NCI-H1417 (cell line): ENCODE measurements around the gene TPD52L1.
"Not testable (repeated sequence)": the region's sequence is repeated elsewhere in the genome, so short reads cannot be mapped to it uniquely, and the experiment has no call there.

ENCODE experiments used
- DNase-seq, 3 experiments: peaks; one replicate each; lab custom pipeline; 2025; lab: John Stamatoyannopoulos, UW

Gene TPD52L1

DNA sequence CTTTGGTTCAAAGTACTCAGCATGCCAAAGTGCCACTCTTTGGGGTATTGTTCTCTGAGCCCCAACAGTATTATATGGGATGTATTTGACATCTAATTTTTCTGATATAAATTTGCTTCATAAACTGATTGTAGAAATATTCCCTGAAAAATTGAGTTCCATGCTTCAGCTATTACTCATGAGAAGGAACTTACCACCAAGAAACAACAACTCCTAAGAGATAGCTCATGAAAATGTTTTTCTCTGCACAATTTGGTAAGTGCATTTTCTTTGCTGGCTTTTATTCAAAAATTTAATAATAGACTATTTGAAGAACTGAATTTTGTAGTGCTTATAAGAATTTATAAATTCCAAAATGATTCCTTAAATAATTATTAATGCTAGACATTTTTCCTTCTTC, 12.8 kb upstream of the TPD52L1 start:
- DNase-seq: no peak

- DNase-seq: no peak
Measured at GRCh38 chr6:125142618-125143017, 11.0 kb upstream of the TPD52L1 start.

- DNase-seq: no peak
Measured at GRCh38 chr6:125144822-125145221, 8.8 kb upstream of the TPD52L1 start.

DNA sequence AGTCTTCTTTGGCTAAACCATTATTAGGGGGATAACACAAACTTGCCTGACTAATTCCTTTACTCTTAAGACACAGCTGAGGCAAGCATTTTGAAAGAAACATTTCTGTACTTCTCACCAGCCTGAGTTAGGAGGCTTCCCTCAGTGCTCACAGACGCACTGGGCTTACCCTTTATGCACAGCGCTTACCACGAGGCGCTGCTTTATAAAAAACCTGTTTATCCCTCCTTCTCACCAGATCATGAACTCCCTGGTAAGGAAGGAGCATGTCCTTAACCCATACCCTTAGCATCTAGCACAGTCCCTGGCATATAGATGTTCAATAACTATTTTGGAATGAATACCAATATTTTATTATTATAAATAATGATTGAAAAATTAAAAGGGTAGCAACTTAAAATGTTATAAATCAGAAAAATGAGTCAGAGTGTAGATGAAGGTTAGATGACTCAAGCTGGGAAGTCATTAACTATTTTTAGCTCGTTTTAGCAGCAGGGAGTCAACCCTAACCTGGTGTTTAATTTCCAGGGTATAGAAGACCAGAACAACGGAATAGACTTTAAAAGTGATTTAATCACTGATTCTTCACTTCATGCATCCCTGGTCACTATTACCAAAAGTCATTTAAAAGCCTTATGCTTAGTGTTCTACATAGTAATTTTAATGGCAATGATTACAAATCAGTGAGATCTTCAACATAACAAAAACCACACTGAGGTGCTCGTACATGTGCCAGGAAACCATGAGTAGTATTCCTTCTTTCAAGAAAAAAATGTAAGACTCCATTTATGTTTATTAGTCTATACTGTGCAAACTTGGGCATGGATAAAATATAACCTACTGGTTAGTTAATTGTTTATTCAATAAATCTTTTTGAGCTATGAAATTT, 4.1 kb upstream of the TPD52L1 start:
- peak in 2 of 3 experiments; percentile 52 to 82 for DNase-seq

DNA sequence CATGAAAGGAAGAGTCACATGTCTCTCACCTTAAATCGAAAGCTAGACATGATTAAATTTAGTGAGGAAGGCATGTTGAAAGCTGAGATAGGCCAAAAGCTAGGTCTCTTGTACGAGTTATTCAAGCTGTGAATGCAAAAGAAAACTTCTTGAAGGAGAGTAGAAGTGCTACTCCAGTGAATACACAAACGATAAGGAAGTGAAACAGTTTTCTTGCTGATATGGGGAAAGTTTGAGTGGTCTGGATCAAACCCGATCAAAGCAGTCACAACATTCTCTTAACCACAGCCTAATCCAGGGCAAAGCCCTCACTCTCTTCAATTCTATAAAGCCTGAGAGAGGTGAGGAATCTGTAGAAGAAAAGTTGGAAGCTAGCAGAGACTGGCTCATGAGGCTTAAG, 1.9 kb upstream of the TPD52L1 start:
- DNase-seq: no peak

DNA sequence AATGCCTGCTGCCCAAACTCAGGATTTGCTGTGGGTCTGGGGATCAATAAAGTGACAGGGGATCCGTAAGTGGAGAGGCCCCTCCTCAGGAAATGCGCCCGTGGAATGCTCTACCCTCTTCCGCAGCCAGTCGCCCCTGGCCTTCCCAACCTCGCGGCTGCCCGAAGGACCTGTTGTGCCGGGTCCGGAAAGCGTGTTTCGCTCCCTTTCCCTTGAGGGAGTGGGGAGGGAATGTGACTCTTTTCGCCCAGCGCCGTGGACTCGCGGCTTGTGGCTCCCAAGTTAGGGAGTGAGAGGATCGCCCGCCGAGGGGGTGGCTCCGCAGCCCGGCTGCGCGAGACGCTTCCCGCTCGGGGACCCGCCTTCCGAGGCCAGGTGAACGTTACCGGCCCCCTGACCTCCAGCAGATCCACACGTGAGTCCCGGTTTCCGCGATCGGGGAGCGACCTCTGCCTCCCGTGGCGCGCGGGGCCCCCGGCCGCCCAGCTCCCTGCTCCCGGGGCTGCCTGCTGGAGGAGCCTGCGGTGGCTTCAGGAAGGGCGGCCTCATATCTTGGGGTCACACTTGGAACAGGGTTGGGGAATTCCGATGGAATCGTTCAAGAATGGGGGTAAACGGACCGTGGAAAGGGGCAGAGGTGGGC, 666 bp downstream of the TPD52L1 start:
- DNase-seq: no peak

DNA sequence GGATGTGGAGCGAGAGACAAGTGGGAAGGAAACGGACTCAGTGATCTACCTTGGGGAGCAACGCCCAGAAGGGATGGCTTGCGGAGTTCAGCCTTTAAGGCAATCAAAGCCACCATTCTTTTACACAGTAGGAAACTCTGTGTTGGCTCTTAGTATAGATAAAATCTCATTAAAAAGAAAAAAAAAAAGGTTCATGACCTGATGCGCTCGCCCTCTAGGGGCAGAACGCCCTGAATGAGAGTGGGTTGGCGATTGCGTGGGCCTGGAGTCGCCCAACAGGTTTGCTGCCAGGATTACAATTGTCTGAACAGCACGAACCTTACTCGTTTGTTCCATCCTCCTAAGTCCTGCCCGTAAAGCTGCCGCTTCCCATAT, 1.2 kb downstream of the TPD52L1 start:
- no peak for DNase-seq

DNA sequence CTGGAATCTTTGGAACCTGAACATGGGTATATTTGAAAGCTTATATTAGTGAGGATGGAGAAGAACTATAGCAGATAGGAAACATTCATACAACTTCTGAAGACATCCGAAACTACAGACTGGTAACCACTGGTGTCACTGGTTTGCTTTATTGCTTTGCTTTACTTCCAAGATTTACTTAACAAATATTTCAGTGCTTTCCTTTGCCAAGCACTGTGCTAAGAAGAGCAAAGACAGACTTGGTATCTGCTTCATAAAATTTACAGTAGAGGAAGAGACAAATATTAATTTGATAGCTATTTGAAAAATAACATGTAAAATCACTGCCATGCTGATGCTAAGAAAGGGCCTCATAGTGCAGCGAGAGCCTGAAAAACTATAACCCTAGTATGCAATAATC, 1.8 kb downstream of the TPD52L1 start:
- no peak for DNase-seq

DNA sequence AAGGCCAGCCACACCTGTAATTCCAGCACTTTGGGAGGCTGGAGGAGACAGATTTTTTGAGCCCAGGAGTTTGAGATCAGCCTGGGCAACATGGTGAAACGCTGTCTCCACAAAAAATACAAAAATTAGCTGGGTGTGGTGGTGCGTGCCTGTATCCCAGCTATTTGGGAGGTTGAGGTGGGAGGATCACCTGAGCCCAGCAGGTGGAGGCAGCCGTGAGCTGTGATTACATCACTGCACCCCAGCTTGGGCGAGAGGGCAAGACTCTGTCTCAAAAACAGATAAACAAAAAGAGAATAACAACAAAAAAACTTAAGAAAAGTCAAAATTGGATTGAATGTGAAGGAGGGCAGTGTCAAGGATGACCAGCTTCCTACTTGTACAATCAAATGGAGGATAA, 2.9 kb downstream of the TPD52L1 start:
- DNase-seq: no peak

- no peak for DNase-seq
Measured at GRCh38 chr6:125157280-125157679, 3.7 kb downstream of the TPD52L1 start.

DNA sequence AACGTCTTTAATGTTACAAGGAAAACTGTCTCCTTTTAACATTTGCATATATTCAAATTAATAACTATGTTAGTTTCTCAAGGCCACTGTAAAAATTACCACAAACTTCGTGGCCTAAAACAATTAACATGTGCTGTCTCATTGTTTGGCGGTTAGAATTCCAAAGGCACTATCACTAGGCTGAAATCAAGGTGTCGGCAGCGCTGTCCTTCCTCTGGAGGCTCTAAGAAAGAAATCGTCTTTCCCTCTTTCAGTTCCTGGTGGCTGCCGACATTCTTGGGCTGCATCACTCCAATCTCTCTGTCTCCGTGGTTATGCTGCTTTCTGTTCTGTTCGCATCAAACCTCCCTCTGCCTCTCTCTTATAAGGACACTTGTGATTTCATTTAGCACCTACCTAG, 4.2 kb downstream of the TPD52L1 start:
- no peak for DNase-seq

DNA sequence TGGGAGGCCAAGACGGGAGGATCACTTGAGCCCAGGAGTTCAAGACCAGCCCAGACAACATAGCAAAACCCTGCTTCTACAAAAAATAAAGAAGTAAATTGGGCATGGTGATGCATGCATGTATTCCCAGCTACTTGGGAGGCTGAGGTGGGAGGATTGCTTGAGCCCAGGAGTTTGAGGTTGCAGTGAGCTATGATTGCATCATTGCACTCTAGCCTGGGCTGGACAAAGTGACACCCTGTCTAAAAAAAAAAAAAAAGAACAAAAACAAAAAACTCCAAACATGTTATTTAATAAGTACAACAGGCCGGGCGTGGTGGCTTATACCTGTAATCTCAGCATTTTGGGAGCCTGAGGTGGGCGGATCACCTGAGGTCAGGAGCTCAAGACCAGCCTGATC, 9.8 kb downstream of the TPD52L1 start:
- DNase-seq: not testable (repeated sequence)

GRCh38 chr6:125163811-125164210, 10.2 kb downstream of the TPD52L1 start:
- DNase-seq: no peak

DNA sequence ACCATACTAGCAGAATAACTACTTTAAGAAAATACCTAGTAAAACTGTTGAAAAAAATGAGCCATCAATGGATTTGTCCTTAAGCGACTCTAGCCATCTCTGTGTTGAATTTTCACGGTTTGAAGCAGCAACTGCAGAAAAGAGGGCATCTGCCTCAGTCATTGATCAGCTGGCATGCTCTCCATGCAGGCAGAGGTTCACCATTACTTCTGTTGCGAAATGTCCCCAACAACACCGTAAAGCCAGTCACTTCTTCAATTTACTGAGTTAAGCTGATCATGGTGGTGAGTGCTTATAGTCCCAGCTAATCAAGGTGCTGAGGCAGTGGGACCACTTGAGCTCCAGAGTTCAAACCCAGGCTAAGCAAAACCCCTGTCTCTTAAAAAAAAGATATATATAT, 11.1 kb downstream of the TPD52L1 start:
- no peak for DNase-seq

- DNase-seq: no peak
Measured at GRCh38 chr6:125165256-125165655, 11.7 kb downstream of the TPD52L1 start.

DNA sequence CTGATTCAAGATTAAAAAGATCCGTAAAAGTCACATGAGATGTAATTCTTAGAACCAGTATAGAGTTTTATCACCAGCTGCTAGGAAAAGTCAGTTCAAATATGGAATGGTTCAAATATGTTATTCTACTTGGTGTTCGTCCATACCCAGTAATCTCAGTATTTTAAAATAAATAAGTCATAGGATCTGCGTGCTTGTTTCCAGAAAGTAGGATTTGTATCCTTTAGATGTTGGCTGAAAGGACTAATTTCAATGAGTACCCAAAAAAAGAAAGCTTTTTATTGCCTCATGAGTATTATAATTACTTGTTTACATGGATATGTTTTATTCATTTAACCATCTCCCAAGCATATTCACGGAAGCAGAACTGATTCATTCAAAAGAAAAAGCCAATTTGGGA, 12.2 kb downstream of the TPD52L1 start:
- no peak for DNase-seq

DNA sequence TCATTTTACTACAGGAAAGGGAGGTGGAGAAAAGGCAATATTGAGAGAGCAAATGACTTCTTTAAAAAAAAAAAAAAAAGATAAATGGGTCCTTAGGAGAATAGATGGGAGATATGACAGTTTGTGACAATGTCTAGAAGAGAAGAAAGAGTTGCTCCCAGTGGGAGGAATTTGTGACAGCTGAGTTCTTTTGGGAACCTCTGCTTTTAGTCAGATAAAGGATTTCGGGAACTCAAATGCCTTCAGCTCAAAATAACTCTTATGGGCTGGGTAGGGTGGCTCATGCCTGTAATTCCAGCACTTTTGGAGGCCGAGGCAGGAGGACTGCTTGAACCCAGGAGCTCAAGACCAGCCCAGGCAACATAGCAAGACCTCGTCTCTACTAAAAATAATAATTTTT, 13.1 kb downstream of the TPD52L1 start:
- DNase-seq: no peak

DNA sequence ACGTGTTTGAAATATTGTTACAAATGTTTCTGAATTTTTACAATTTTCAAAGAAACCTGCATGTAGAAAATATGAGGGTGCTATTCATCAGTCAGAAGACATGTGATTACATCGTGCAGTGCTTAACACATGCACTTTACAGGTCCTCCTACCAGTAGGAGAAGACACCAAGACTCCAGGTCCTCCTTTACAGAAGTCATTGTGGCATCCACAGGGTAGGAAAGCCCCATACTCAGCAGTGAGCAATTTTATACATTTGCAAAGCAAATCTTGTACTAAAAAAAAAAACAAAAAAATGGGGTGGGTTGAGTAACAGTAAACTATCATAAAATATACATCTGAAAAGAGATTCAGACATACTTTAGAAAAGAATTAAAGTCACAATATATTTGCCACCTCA, 14.0 kb downstream of the TPD52L1 start:
- DNase-seq: no peak

DNA sequence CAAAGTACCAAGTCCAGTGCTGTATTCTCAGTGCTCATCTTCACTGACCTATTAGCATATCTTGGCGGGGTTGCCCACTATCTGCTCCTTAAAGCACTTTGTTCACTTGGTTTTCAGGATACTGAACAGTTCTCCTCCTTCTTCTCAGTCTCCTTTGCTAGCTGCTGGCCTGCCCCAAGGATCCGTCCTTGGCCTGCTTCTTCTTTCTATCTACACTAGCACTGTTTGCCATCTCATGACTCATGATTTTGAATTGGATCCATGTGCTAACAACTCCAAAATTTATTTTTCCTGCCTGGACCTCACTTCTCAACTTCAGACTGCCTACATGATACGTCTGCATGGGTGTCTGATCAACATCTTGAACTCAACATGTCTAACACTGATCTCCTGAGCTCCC, 15.5 kb downstream of the TPD52L1 start:
- DNase-seq: no peak

GRCh38 chr6:125169522-125169921, 15.9 kb downstream of the TPD52L1 start:
- no peak for DNase-seq

DNA sequence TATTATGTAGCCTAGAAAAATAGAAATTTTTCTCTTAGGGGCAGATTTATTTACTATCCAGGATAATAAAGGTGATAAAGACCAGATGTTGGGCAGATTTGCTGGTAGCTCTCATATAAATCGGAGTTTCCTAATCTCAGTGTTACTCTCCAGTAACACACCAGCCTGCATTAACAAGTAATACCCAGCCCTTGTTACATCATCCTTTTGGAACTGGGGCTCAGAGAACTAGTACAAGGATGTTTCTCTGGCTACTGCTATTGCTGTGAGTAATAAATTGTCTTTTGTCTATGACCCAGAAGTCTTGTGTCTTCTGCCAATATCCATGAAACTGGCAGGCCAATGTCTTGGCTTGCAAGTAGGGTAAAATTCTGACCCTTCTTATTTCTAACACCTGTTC, 16.8 kb downstream of the TPD52L1 start:
- no peak for DNase-seq

GRCh38 chr6:125173341-125174095, 19.9 kb downstream of the TPD52L1 start:
- DNase-seq: no peak

- no peak for DNase-seq
Measured at GRCh38 chr6:125174626-125175025, 21.1 kb downstream of the TPD52L1 start.
